Endodermal cell (in vitro differentiated cells): ENCODE measurements around the gene VWA5B2. TPM values are rescaled to one million over a fixed set of nuclear protein-coding genes. Genes with fewer than 3 reads are reported as not detected.

Experiments used
- DNase-seq: peaks from one replicate; pipeline ENCODE4 v3.0.0-alpha.2; 2017
- H3K27ac ChIP-seq: 2 replicates; pipeline ENCODE4 v1.5.1; 2013; ENCODE audit warnings: mild to moderate bottlenecking, low read depth, low read length, moderate library complexity
- H3K27me3 ChIP-seq: 2 replicates; pipeline ENCODE4 v1.6.1; 2013; ENCODE audit warnings: mild to moderate bottlenecking, low read length, moderate library complexity; ENCODE audit not compliant: insufficient read depth, control insufficient read depth, poor library complexity, severe bottlenecking
- H3K36me3 ChIP-seq: 2 replicates; pipeline ENCODE4 v1.7.0; 2013; ENCODE audit warnings: mild to moderate bottlenecking, low read length, moderate library complexity; ENCODE audit not compliant: control insufficient read depth, insufficient read depth
- H3K4me1 ChIP-seq: one replicate; pipeline ENCODE4 v1.7.0; 2013; ENCODE audit warnings: low read length; ENCODE audit not compliant: control insufficient read depth, insufficient read depth
- H3K4me3 ChIP-seq: 2 replicates; pipeline ENCODE4 v1.5.1; 2013; ENCODE audit warnings: mild to moderate bottlenecking, low read length, moderate library complexity
- H3K9ac ChIP-seq: 2 replicates; pipeline ENCODE4 v1.6.1; 2013; ENCODE audit warnings: mild to moderate bottlenecking, low read length, moderate library complexity; ENCODE audit not compliant: poor library complexity, severe bottlenecking; ENCODE audit errors: extremely low read depth
- H3K9me3 ChIP-seq: 2 replicates; pipeline ENCODE4 v1.6.1; 2013; ENCODE audit warnings: mild to moderate bottlenecking, low read length, moderate library complexity; ENCODE audit not compliant: control insufficient read depth
- H3K27ac Mint-ChIP-seq: 2 replicates; pipeline ENCODE4 v1.8.0; 2020; ENCODE audit warnings: mixed read lengths
- H3K27me3 Mint-ChIP-seq: 2 replicates; pipeline ENCODE4 v1.8.0; 2021; ENCODE audit warnings: mild to moderate bottlenecking, mixed read lengths; ENCODE audit not compliant: insufficient read depth
- H3K36me3 Mint-ChIP-seq: 2 replicates; pipeline ENCODE4 v1.8.0; 2020; ENCODE audit warnings: low read depth, mixed read lengths
- H3K4me1 Mint-ChIP-seq: 2 replicates; pipeline ENCODE4 v1.8.0; 2020; ENCODE audit warnings: mixed read lengths
- H3K4me3 Mint-ChIP-seq: 2 replicates; pipeline ENCODE4 v1.8.0; 2020; ENCODE audit warnings: mild to moderate bottlenecking, moderate library complexity, mixed read lengths
- H3K9me3 Mint-ChIP-seq: 2 replicates; pipeline ENCODE4 v1.8.0; 2020; ENCODE audit warnings: mild to moderate bottlenecking, mixed read lengths
- CTCF ChIP-seq: fragments of 200-600 bp; sonication (generic); conservative IDR thresholded peaks from 2 replicates; pipeline ENCODE4 v1.5.0; 2021; ENCODE audit warnings: antibody characterized with exemption, mild to moderate bottlenecking
- WGBS, 2 experiments: methylation state at CpG; one replicate each; pipeline versions ENCODE4 v1.1.5 to v1.1.7; 2013; ENCODE audit warnings: missing lambda C conversion rate in 2 of 2, mixed read lengths in 1 of 2; ENCODE audit not compliant: insufficient coverage in 1 of 2, insufficient read length in 1 of 2; 5-methylcytosine and 5-hydroxymethylcytosine counted together
- total RNA-seq, 2 donors: library from RNA; stranded (reverse); fragmentation: NEBNext Ultra II Directional in 1 of 2; extraction: Animal tissue kit (Norgen Biotek cat#: 25700) in 1 of 2; gene quantifications; 2 replicates in 1 of 2; 3 replicates in 1 of 2; pipeline ENCODE4 v1.2.1, GENCODE V29; 2021

VWA5B2 gene
- total RNA-seq, 2 donors from 2014 or later = 0.62 to 0.97 TPM

GRCh38 chr3:184223946-184224345 is 5.4 kb upstream of the VWA5B2 start:
- no peaks in the 10 kb centered on the region for H3K9me3 Mint-ChIP-seq
- no peak for TF ChIP-seq CTCF
- no peak for DNase-seq
- H3K27ac Mint-ChIP-seq = no peak overlapping the region
- peaks cover 50% of the 10 kb centered on the region for H3K27me3 ChIP-seq
- H3K27ac ChIP-seq = no peak overlapping the region
- H3K4me3 ChIP-seq = no peak overlapping the region
- H3K4me1 ChIP-seq = no peaks in the 10 kb centered on the region
- H3K4me3 Mint-ChIP-seq = no peak overlapping the region
- H3K9ac ChIP-seq = no peak overlapping the region
- no peaks in the 10 kb centered on the region for H3K36me3 ChIP-seq
- H3K4me1 Mint-ChIP-seq = no peaks in the 10 kb centered on the region
- H3K9me3 ChIP-seq = no peaks in the 10 kb centered on the region
- peaks cover 43% of the 10 kb centered on the region for H3K27me3 Mint-ChIP-seq
- WGBS, 2 experiments = 79 to 84% methylated on average over 3 of the region's 3 CpGs
- no peaks in the 10 kb centered on the region for H3K36me3 Mint-ChIP-seq

- Mint-ChIP-seq H3K9me3 (no peaks in the 10 kb centered on the region), H3K36me3 (no peaks in the 10 kb centered on the region), H3K4me3 (no peak overlapping the region), H3K27ac (no peak overlapping the region), H3K4me1 (peaks cover 2% of the 10 kb centered on the region), H3K27me3 (peaks cover 73% of the 10 kb centered on the region)
- Histone ChIP-seq H3K4me3 (no peak overlapping the region), H3K27ac (no peak overlapping the region), H3K9ac (no peak overlapping the region), H3K27me3 (peaks cover 81% of the 10 kb centered on the region), H3K36me3 (no peaks in the 10 kb centered on the region), H3K9me3 (no peaks in the 10 kb centered on the region), H3K4me1 (no peaks in the 10 kb centered on the region)
- peak; percentile 97 for TF ChIP-seq CTCF
- peak; percentile 86 for DNase-seq
- WGBS, 2 experiments = 78 to 100% methylated on average over 1 to 2 of the region's 2 CpGs
Measured at GRCh38 chr3:184227481-184227935, 1.9 kb upstream of the VWA5B2 start.

GRCh38 chr3:184228376-184229137 is 828 bp upstream of the VWA5B2 start:
- TF ChIP-seq CTCF = no peak
- no peaks in the 10 kb centered on the region for H3K9me3 ChIP-seq
- Mint-ChIP-seq H3K9me3 (no peaks in the 10 kb centered on the region), H3K4me1 (peaks cover 2% of the 10 kb centered on the region), H3K4me3 (peak overlapping the region; percentile 45), H3K27ac (no peak overlapping the region), H3K36me3 (no peaks in the 10 kb centered on the region), H3K27me3 (peaks cover 81% of the 10 kb centered on the region)
- H3K27me3 ChIP-seq = peaks cover 91% of the 10 kb centered on the region
- DNase-seq = peak; percentile 56
- H3K36me3 ChIP-seq = no peaks in the 10 kb centered on the region
- H3K9ac ChIP-seq = no peak overlapping the region
- no peak overlapping the region for H3K4me3 ChIP-seq
- 50 to 67% methylated on average over 3 to 12 of the region's 12 CpGs for WGBS, 2 experiments
- H3K4me1 ChIP-seq = no peaks in the 10 kb centered on the region
- H3K27ac ChIP-seq = no peak overlapping the region
